ENCODE measurements around the gene PRR15.

Gene PRR15

GRCh38 chr7:29593459-29593858, 29.8 kb downstream of the PRR15 start:
- Histone ChIP-seq H3K4me3 (replicated peaks; ENCODE audit: insufficient read depth, low read length) (no peak overlapping the region), H3K27me3 (ENCODE audit: insufficient read depth, poor library complexity, severe bottlenecking) (no peaks in the 10 kb centered on the region), H3K27ac (replicated peaks) (no peak overlapping the region)
- DNase-seq (ENCODE audit: low read depth in 1 of 2, low spot score in 1 of 2) = no peak
- TF ChIP-seq CTCF (IDR thresholded peaks at IDR 0.05; ENCODE audit: insufficient read depth, low read length) (no peak), POLR2AphosphoS5 (IDR thresholded peaks at IDR 0.05; ENCODE audit: low read depth) (no peak), SPI1 (IDR thresholded peaks at IDR 0.05; ENCODE audit: borderline replicate concordance, low read depth) (no peak), GABPA (IDR thresholded peaks at IDR 0.05; ENCODE audit: low read depth) (no peak)
- TF ChIP-seq, protein P1, sequence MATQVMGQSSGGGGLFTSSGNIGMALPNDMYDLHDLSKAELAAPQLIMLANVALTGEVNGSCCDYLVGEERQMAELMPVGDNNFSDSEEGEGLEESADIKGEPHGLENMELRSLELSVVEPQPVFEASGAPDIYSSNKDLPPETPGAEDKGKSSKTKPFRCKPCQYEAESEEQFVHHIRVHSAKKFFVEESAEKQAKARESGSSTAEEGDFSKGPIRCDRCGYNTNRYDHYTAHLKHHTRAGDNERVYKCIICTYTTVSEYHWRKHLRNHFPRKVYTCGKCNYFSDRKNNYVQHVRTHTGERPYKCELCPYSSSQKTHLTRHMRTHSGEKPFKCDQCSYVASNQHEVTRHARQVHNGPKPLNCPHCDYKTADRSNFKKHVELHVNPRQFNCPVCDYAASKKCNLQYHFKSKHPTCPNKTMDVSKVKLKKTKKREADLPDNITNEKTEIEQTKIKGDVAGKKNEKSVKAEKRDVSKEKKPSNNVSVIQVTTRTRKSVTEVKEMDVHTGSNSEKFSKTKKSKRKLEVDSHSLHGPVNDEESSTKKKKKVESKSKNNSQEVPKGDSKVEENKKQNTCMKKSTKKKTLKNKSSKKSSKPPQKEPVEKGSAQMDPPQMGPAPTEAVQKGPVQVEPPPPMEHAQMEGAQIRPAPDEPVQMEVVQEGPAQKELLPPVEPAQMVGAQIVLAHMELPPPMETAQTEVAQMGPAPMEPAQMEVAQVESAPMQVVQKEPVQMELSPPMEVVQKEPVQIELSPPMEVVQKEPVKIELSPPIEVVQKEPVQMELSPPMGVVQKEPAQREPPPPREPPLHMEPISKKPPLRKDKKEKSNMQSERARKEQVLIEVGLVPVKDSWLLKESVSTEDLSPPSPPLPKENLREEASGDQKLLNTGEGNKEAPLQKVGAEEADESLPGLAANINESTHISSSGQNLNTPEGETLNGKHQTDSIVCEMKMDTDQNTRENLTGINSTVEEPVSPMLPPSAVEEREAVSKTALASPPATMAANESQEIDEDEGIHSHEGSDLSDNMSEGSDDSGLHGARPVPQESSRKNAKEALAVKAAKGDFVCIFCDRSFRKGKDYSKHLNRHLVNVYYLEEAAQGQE (IDR thresholded peaks at IDR 0.05; ENCODE audit: insufficient replicate concordance, low read depth) = no peak

- TF ChIP-seq POLR2AphosphoS5 (IDR thresholded peaks at IDR 0.05; ENCODE audit: low read depth) (no peak), GABPA (IDR thresholded peaks at IDR 0.05; ENCODE audit: low read depth) (no peak), CTCF (IDR thresholded peaks at IDR 0.05; ENCODE audit: insufficient read depth, low read length) (no peak), SPI1 (IDR thresholded peaks at IDR 0.05; ENCODE audit: borderline replicate concordance, low read depth) (no peak)
- TF ChIP-seq, protein P1 (IDR thresholded peaks at IDR 0.05; ENCODE audit: insufficient replicate concordance, low read depth) = no peak
- DNase-seq (ENCODE audit: low read depth in 1 of 2, low spot score in 1 of 2) = no peak
- Histone ChIP-seq H3K27ac (replicated peaks) (no peak overlapping the region), H3K27me3 (ENCODE audit: insufficient read depth, poor library complexity, severe bottlenecking) (no peaks in the 10 kb centered on the region), H3K4me3 (replicated peaks; ENCODE audit: insufficient read depth, low read length) (no peak overlapping the region)
These were observed 33.1 kb downstream of the PRR15 start for GRCh38 chr7:29596593-29597178.

DNA sequence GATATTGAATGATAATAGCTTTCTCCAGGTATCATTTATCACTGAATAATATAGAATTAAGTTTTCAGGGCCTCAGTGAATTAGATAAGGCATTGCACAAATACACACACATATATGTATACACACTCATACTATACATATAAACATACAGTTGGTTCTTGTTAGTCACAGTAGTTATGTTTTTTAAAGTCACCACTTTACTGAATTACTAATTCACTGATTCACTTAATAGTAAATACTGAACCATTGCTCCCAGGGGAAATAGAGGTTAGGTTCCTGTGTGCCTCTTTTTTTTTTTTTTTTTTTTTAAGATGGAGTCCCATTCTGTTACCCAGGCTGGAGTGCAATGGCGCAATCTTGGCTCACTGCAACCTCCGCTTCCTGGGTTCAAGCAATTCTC, 33.6 kb downstream of the PRR15 start:
- no peak overlapping the region for H3K27ac ChIP-seq (replicated peaks)
- H3K27me3 ChIP-seq (ENCODE audit: insufficient read depth, poor library complexity, severe bottlenecking) = no peaks in the 10 kb centered on the region
- no peak for DNase-seq (ENCODE audit: low read depth in 1 of 2, low spot score in 1 of 2)
- no peak overlapping the region for H3K4me3 ChIP-seq (replicated peaks; ENCODE audit: insufficient read depth, low read length)
- TF ChIP-seq, protein P1 (IDR thresholded peaks at IDR 0.05; ENCODE audit: insufficient replicate concordance, low read depth) = no peak
- TF ChIP-seq SPI1 (IDR thresholded peaks at IDR 0.05; ENCODE audit: borderline replicate concordance, low read depth) (no peak), GABPA (IDR thresholded peaks at IDR 0.05; ENCODE audit: low read depth) (no peak)
